Smooth muscle cell (in vitro differentiated cells): ENCODE results near the gene AQP4. TPM values are rescaled to one million over a fixed set of nuclear protein-coding genes. Genes with fewer than 3 reads are reported as not detected.

Experiments
- DNase-seq: peaks from one replicate; lab custom pipeline; 2025; ENCODE audit not compliant: unreplicated experiment; lab: John Stamatoyannopoulos, UW
- H2AFZ ChIP-seq: fragments of 200-600 bp; sonication (generic); 2 replicates; pipeline ENCODE4 v1.6.0; 2016; ENCODE audit warnings: antibody characterized with exemption, low read depth, mild to moderate bottlenecking
- H3F3A ChIP-seq: fragments of 200-600 bp; sonication (generic); 2 replicates; pipeline ENCODE4 v1.6.0; 2017; ENCODE audit warnings: antibody characterized with exemption, low read depth
- H3K27ac ChIP-seq: fragments of 200-600 bp; sonication (generic); 2 replicates; pipeline ENCODE4 v1.5.1; 2016; ENCODE audit warnings: low read depth, mild to moderate bottlenecking
- H3K27me3 ChIP-seq: fragments of 200-600 bp; sonication (generic); 2 replicates; pipeline ENCODE4 v1.6.1; 2016; ENCODE audit warnings: low read depth, mild to moderate bottlenecking
- H3K36me3 ChIP-seq: fragments of 200-600 bp; sonication (generic); 2 replicates; pipeline ENCODE4 v1.5.1; 2016; ENCODE audit warnings: low read depth
- H3K4me1 ChIP-seq: fragments of 200-600 bp; sonication (generic); 2 replicates; pipeline ENCODE4 v1.5.1; 2016; ENCODE audit warnings: low read depth
- H3K4me2 ChIP-seq: fragments of 200-600 bp; sonication (generic); 2 replicates; pipeline ENCODE4 v1.6.0; 2016; ENCODE audit warnings: mild to moderate bottlenecking
- H3K4me3 ChIP-seq: fragments of 200-600 bp; sonication (generic); 2 replicates; pipeline ENCODE4 v1.5.1; 2016; ENCODE audit warnings: mild to moderate bottlenecking
- H3K79me2 ChIP-seq: fragments of 200-600 bp; sonication (generic); 2 replicates; pipeline ENCODE4 v1.6.0; 2016; ENCODE audit warnings: low read depth, mild to moderate bottlenecking
- H3K9ac ChIP-seq: fragments of 200-600 bp; sonication (generic); 2 replicates; pipeline ENCODE4 v1.6.0; 2016; ENCODE audit warnings: low read depth
- H3K9me3 ChIP-seq: fragments of 200-600 bp; sonication (generic); replicated peaks from 2 replicates; pipeline ENCODE4 v1.5.1; 2016; ENCODE audit warnings: low read depth
- H4K20me1 ChIP-seq: fragments of 200-600 bp; sonication (generic); 2 replicates; pipeline ENCODE4 v1.6.0; 2016; ENCODE audit warnings: low read depth
- WGBS: methylation state at CpG from one replicate; pipeline ENCODE4 v1.1.7; 2016; ENCODE audit warnings: low lambda C conversion rate; 5-methylcytosine and 5-hydroxymethylcytosine counted together
- polyA plus RNA-seq: library from polyadenylated mRNA; unstranded; fragments of >200 nt; fragmentation: Nextera tagmentation; extraction: Ambion mirVana; gene quantifications from 2 replicates; pipeline ENCODE4 v1.2.1, GENCODE V29; 2016
- total RNA-seq: library from RNA; depleted of rRNA; stranded (reverse); fragments of >200 nt; gene quantifications from 2 replicates; pipeline ENCODE4 v1.2.3, GENCODE V29; 2014
- TF ChIP-seq, protein P1 (sequence below): fragments of 200-600 bp; sonication (generic); IDR thresholded peaks from 2 replicates; pipeline ENCODE4 v1.5.1; 2017; ENCODE audit warnings: borderline replicate concordance, mild to moderate bottlenecking, antibody characterized with exemption; ENCODE audit not compliant: insufficient read depth, poor library complexity, severe bottlenecking

Gene AQP4
- total and polyA plus RNA-seq, 2 experiments from 2014 or later = not detected

DNA sequence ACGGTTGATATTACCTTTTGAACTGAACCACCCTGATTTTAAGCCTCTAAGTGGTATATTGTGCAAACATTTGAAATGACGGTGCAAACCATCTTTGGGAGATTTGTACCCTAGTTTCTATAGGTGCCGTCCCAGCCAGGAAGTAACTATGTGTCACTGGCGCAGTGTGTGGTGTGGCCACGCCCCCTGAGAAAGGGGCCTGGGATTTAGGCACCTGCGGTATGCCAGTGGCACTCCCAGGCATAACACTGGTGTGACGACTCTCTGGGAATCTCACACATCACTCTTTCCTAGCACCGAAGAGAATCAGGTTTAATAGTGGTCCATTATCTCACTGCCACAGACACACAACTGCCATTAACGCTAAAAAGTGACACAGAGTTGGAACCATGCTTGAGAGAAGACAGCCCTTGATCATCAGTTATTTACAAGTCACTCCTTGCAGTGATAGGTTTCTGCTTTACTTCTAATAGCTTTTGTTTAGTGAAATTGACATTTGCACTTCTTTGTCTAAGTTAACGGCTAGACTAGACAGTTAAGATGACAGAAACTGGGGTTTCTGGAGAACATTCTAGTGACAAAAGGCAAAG is 11.1 kb downstream of the AQP4 start:
- Histone ChIP-seq H3K4me2 (no peak overlapping the region), H3K27me3 (no peaks in the 10 kb centered on the region), H2AFZ (no peak overlapping the region), H3K9ac (no peak overlapping the region), H3F3A (no peaks in the 10 kb centered on the region), H3K79me2 (no peaks in the 10 kb centered on the region), H4K20me1 (no peaks in the 10 kb centered on the region), H3K27ac (no peak overlapping the region), H3K4me3 (no peak overlapping the region), H3K4me1 (no peaks in the 10 kb centered on the region), H3K9me3 (no peaks in the 10 kb centered on the region), H3K36me3 (no peaks in the 10 kb centered on the region)
- TF ChIP-seq, protein P1, sequence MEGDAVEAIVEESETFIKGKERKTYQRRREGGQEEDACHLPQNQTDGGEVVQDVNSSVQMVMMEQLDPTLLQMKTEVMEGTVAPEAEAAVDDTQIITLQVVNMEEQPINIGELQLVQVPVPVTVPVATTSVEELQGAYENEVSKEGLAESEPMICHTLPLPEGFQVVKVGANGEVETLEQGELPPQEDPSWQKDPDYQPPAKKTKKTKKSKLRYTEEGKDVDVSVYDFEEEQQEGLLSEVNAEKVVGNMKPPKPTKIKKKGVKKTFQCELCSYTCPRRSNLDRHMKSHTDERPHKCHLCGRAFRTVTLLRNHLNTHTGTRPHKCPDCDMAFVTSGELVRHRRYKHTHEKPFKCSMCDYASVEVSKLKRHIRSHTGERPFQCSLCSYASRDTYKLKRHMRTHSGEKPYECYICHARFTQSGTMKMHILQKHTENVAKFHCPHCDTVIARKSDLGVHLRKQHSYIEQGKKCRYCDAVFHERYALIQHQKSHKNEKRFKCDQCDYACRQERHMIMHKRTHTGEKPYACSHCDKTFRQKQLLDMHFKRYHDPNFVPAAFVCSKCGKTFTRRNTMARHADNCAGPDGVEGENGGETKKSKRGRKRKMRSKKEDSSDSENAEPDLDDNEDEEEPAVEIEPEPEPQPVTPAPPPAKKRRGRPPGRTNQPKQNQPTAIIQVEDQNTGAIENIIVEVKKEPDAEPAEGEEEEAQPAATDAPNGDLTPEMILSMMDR = no peak
- no peak for DNase-seq
- WGBS = 55% methylated on average over 10 of the region's 10 CpGs

DNA sequence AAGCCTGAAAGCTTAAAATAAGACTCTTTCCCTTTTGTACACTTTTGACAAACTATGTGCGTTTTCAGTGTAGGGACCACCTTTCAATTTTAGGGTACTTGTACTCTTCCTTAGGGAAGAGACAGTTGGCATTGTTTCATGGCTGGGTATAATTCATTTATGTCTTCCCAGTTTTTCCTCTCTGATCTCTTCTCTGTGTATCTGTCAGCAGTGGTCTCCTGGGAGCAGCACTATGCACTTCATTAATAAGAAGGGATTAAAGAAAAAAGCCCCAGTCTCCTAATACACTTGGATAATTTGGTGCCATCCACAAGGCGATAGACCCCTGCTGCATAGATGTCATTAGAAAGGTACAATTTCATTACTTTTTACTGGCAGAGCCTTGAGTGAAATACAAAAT is 12.1 kb downstream of the AQP4 start:
- H3K4me2 ChIP-seq = no peak overlapping the region
- WGBS = 94% methylated on average over 2 of the region's 2 CpGs
- TF ChIP-seq, protein P1 = no peak
- no peaks in the 10 kb centered on the region for H3K27me3 ChIP-seq
- H3K79me2 ChIP-seq = no peaks in the 10 kb centered on the region
- no peak for DNase-seq
- no peaks in the 10 kb centered on the region for H3K4me1 ChIP-seq
- no peak overlapping the region for H3K9ac ChIP-seq
- no peaks in the 10 kb centered on the region for H3F3A ChIP-seq
- no peaks in the 10 kb centered on the region for H3K9me3 ChIP-seq
- H4K20me1 ChIP-seq = no peaks in the 10 kb centered on the region
- H3K36me3 ChIP-seq = no peaks in the 10 kb centered on the region
- no peak overlapping the region for H2AFZ ChIP-seq
- H3K4me3 ChIP-seq = no peak overlapping the region
- no peak overlapping the region for H3K27ac ChIP-seq

DNA sequence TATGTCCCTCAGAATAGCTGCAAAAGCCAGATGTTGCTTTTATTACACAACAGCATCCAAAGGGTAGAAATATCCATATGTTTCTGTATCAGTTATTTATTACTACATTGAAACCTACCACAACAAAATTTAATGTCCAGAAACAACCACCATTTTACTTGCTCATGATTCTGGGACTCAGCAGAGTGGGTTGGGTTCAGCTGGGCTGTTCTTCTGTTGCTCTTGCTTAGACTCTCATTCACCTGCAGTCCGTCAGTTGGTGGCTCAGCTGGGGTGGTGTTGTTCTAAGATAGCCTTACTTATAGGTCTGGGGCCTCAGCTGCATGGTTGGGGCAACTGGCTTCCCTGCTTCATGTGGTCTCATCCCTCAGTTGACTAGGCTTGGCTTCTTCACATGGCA is 21.7 kb downstream of the AQP4 start:
- H3F3A ChIP-seq = no peaks in the 10 kb centered on the region
- H3K36me3 ChIP-seq = no peaks in the 10 kb centered on the region
- H3K4me1 ChIP-seq = no peaks in the 10 kb centered on the region
- DNase-seq = no peak
- H2AFZ ChIP-seq = no peak overlapping the region
- H3K27me3 ChIP-seq = no peaks in the 10 kb centered on the region
- no peaks in the 10 kb centered on the region for H4K20me1 ChIP-seq
- H3K27ac ChIP-seq = no peak overlapping the region
- H3K4me2 ChIP-seq = no peak overlapping the region
- TF ChIP-seq, protein P1 = no peak
- 100% methylated on average over 1 of the region's 1 CpG for WGBS
- no peak overlapping the region for H3K9ac ChIP-seq
- no peaks in the 10 kb centered on the region for H3K9me3 ChIP-seq
- H3K4me3 ChIP-seq = no peak overlapping the region
- no peaks in the 10 kb centered on the region for H3K79me2 ChIP-seq

DNA sequence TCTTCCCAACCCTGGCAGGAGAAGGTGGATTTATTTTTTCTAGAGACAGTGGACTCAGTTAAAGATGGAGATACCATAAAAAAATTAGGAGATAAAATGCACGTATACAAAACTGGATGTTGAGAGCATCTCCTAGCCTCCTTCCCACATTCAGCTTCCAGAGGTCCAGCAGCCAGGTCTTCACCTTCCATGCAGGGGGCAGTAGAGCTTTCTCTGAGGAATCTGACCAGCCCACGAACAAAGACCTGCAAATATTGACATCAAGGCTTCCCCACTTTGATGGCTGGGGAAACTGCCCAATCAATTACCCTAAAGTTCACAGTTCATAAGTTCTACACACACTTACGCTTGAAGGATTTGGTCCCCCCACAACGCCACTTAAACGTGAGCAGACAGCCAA is 24.5 kb downstream of the AQP4 start:
- no peaks in the 10 kb centered on the region for H3K27me3 ChIP-seq
- no peak overlapping the region for H2AFZ ChIP-seq
- H3K27ac ChIP-seq = no peak overlapping the region
- no peaks in the 10 kb centered on the region for H3K36me3 ChIP-seq
- no peak for DNase-seq
- H3F3A ChIP-seq = no peaks in the 10 kb centered on the region
- H3K4me2 ChIP-seq = no peak overlapping the region
- 80% methylated on average over 5 of the region's 5 CpGs for WGBS
- H3K4me3 ChIP-seq = no peak overlapping the region
- TF ChIP-seq, protein P1 = no peak
- no peaks in the 10 kb centered on the region for H3K79me2 ChIP-seq
- H3K9me3 ChIP-seq = no peaks in the 10 kb centered on the region
- H3K4me1 ChIP-seq = no peaks in the 10 kb centered on the region
- no peaks in the 10 kb centered on the region for H4K20me1 ChIP-seq
- H3K9ac ChIP-seq = no peak overlapping the region
